ENCODE data around the gene DUSP19. TPM values are rescaled to one million over a fixed set of nuclear protein-coding genes. Genes with fewer than 3 reads are reported as not detected.
"Not testable (repeated sequence)": the region's sequence is repeated elsewhere in the genome, so short reads cannot be mapped to it uniquely, and the experiment has no call there.

The DUSP19 gene
- 3.4 and 4.6 TPM in 2 replicates for total RNA-seq (2014; rRNA removed; shearing (Covaris generic))

- in situ Hi-C loops (cut with HindIII; ENCODE audit: low sequenced_read_pairs): no loop called here
- DNase-seq (ENCODE audit: low spot score): peak; percentile 99
These were observed at the start of gene DUSP19 for GRCh38 chr2:183078464-183079138. Gene DUSP19 (plus strand): TSS chr2:183078747. CDS start chr2:183078934, 187 bp downstream.

- in situ Hi-C loops (cut with HindIII; ENCODE audit: low sequenced_read_pairs): no loop called here
- DNase-seq (ENCODE audit: low spot score): no peak
These were observed 49.3 kb upstream of the DUSP19 start for GRCh38 chr2:183029219-183029618.

DNA sequence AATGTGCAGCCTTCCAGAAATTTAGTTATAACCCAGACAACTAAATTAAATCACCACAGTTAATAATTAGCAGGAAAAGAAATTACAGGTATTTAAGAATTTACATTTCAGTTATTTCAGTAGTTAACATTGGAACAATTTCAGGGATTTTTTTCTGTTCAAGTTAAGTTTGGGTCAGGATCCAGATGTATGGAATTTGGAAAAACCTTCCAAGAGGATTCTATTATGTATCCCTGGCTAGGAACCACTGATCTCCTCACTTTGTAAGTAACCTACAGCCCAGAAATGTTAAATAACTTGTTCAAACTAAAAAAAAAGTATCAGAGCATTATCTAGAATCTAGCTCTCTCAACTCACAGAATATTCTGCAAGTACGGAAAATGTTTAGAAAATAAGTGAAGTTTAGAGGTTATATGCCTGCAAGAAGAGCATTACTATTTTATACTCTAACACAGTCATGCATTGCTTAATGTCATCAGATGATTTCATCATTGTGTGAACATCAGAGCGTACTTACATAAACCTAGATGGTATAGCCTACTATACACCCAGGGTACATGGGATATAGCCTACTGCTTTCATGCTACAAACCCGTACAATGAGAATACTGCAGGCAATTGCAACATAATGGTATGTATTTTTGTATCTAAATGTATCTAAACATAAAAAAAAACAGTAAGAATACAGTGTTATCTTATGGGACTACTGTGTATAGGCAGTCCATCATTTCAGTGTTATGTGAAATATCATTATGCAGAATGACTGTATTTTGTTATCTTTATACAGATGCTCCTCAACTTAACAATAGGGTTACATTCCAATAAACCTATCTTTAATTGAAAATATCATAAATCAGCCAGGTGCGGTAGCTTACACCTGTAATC, 46.4 kb upstream of the DUSP19 start:
- DNase-seq (ENCODE audit: low spot score): no peak
- in situ Hi-C loops (cut with HindIII; ENCODE audit: low sequenced_read_pairs): no loop called here

- in situ Hi-C loops (cut with HindIII; ENCODE audit: low sequenced_read_pairs): no loop called here
- no peak for DNase-seq (ENCODE audit: low spot score)
These were observed 44.6 kb upstream of the DUSP19 start for GRCh38 chr2:183033951-183034350.

DNA sequence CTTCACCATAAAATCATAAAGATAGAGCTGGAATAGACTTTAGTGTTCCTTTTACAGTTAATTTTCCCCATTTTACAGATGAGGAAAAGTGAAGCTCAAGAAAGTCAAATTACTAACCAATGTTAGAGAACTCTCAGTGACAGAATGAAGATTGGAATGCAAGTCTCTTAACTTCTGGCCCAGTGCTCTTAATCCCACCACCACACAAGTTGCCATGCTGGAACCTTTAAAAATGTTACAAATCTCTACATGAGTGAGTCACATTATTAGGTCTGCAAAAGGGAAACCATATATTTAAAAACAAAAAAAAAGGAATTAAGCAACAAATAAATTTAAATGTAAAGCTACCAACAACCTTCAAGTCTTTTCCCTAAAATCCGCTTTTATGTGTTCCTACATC, 43.7 kb upstream of the DUSP19 start:
- in situ Hi-C loops (cut with HindIII; ENCODE audit: low sequenced_read_pairs): no loop called here
- DNase-seq (ENCODE audit: low spot score): no peak

DNA sequence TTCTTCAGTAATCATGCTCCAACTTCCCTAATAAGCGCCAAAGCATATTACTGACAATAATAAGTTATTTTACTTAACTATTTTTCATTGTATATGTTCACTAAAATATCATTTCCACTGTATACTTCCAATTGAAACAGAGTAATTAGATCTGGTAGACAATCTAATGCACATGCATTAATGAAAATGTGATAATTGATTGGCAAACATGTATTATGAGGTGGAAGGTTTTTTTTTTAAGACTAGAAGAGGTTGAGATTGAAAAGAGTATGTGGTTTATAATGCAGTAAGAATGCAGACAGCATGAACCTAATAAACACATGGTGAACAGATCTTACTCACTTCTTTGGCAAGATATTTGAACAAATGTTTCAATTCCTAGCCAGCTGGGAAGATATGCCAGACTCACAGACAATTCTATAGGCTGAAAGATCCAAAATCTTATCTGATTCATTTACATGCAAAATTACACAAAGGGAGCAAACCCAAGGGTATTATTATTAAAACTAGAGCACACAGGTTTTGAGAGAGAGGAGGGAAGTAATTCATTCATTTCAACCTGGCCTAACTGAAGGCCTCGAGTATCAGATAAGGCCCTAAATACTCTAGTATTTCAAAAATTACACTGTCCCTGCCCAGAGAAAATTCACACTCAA, 43.1 kb upstream of the DUSP19 start:
- in situ Hi-C loops (cut with HindIII; ENCODE audit: low sequenced_read_pairs): no loop called here
- DNase-seq (ENCODE audit: low spot score): peak; percentile 42

DNA sequence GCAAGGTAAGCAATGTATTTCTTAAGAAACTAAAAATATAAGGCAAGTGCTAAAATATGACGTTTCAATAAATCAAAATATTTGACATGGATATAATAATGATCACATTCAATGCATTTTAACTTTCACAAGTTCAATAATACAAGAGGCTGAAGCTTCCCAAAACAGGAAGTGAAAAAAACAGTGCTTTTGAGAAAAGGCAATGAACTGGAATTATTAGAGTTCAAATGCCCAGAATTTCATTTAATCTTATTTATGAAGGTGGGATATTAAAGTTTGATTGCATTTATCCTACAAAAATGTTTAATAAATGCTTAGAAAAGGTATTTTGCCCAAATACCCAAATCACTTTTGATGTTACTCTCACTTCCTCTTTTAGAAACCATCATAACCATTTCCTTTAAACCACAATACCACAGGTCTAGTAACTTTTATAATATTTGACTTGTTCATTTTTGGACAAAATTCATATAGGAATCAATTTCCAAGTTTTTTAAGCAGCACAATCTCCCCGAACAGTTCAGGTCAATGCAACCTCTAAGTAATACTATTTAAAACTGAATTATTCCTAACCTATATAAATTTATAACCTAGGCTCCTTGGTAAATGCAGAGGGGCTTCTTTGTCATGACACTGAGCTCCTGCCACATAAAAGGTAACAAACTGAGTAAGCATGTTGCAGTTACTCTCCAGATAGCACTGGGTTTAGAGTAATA, 42.4 kb upstream of the DUSP19 start:
- DNase-seq (ENCODE audit: low spot score): no peak
- in situ Hi-C loops (cut with HindIII; ENCODE audit: low sequenced_read_pairs): no loop called here

- DNase-seq (ENCODE audit: low spot score): peak; percentile 41
- in situ Hi-C loops (cut with HindIII; ENCODE audit: low sequenced_read_pairs): no loop called here
These were observed 41.4 kb upstream of the DUSP19 start for GRCh38 chr2:183037074-183037552.

DNA sequence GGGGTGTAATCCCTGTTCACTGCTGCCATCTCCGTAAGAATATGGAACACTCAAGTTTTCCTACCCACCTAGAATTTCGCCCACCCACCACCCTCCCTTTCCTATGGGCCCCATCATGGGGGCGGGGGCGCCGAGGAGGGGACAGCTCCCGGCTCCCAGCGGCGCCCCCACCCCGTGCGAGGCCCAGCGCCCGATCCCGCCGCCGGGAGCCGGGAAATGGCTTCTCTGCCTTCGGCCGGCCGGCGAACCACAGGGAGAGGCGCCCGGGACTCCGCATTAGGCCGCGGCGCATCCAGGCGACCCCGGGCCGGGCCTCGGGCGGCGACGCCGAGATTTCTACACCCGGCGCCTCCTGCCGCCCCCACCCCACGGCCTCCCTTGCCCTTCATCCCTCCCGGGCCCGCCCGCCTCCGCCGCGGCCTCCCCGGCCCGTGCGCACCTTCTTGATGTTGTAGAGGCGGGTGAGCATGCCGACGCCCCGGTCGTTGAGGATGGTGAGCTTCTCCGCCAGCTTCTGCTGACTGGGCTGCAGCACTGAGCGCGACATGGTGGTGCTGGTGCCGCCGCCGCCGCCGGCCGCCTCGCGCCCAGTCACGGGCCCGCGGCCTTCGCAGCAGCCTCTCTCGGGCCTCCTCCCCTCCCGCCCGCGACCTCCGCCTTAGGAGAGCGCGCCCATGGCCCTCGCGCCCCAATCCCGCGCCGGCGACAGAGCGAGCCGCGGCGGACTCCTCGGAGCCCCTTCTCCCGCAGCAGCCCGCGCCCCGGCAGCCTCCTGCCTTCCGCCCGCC, 40.8 kb upstream of the DUSP19 start:
- DNase-seq (ENCODE audit: low spot score): peak; percentile 48
- in situ Hi-C loops (cut with HindIII; ENCODE audit: low sequenced_read_pairs): no loop called here

GRCh38 chr2:183038341-183039300, 39.9 kb upstream of the DUSP19 start, which contains the start of gene NCKAP1:
Gene NCKAP1 (minus strand): TSS chr2:183038457. CDS start chr2:183038099, 358 bp downstream.
- peak; percentile 72 for DNase-seq (ENCODE audit: low spot score)
- in situ Hi-C loops (cut with HindIII; ENCODE audit: low sequenced_read_pairs): no loop called here

DNA sequence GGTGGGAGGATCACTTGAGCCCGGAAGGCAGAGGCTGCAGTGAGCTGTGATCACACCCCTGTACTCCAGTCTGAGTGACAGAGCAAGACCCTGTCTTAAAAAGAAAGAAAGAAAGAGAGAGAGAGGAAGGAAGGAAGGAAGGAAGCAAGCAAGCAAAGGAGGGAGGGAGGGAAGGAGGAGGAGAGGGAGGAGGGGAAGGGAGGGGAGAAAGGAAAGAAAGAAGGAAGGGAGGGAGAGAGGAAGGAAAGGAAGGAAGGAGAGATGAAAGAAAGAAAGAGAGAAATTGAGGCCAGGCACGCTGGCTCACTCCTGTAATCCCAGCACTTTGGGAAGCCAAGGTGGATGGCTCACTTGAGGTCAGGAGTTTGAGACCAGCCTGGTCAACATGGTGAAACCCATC, 37.9 kb upstream of the DUSP19 start:
- in situ Hi-C loops (cut with HindIII; ENCODE audit: low sequenced_read_pairs): no loop called here
- DNase-seq (ENCODE audit: low spot score): no peak

DNA sequence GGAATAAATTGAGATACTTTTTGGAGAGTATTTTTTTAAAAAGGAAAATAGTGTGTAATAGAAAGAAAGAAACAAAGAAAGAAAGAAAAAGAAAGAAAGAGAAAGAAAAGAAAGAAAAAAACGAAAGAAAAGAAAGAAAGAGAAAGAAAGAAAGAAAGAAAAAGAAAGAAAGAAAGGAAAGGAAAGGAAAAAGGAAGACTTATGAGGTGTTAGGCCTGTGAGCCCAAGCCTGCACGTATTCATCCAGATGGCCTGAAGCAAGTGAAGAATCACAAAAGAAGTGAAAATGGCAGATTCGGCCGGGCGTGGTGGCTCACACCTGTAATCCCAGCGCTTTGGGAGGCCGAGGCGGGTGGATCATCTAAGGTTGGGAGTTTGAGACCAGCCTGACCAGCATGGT, 35.0 kb upstream of the DUSP19 start:
- in situ Hi-C loops (cut with HindIII; ENCODE audit: low sequenced_read_pairs); DNase-seq (ENCODE audit: low spot score): not testable (repeated sequence)

- not testable (repeated sequence) for DNase-seq (ENCODE audit: low spot score)
These were observed 30.9 kb upstream of the DUSP19 start for GRCh38 chr2:183047486-183048125.

GRCh38 chr2:183049420-183049819, 29.1 kb upstream of the DUSP19 start:
- no peak for DNase-seq (ENCODE audit: low spot score)
- in situ Hi-C loops (cut with HindIII; ENCODE audit: low sequenced_read_pairs): no loop called here

More at GRCh38 chr2:183047486-183048125, 30.9 kb upstream of the DUSP19 start:
- in situ Hi-C loops (cut with HindIII; ENCODE audit: low sequenced_read_pairs): not testable (repeated sequence)

GRCh38 chr2:183057333-183057985, 21.1 kb upstream of the DUSP19 start:
- no peak for DNase-seq (ENCODE audit: low spot score)
- in situ Hi-C loops (cut with HindIII; ENCODE audit: low sequenced_read_pairs): no loop called here

GRCh38 chr2:183059561-183059960, 19.0 kb upstream of the DUSP19 start:
- no peak for DNase-seq (ENCODE audit: low spot score)
- in situ Hi-C loops (cut with HindIII; ENCODE audit: low sequenced_read_pairs): no loop called here
